Adrenal gland (tissue), 5 donors: ENCODE data around the gene CELF2.

Source experiments
- POLR2A ChIP-seq, 2 donors: fragments of 450-650 bp; IDR thresholded peaks; one replicate each; pipeline ENCODE4 v1.6.1; 2017; ENCODE audit warnings: antibody characterized with exemption in 2 of 2, mild to moderate bottlenecking in 2 of 2, moderate library complexity in 1 of 2
- TF ChIP-seq, protein P1 (sequence below), 6 experiments: fragments of 450-650 bp in 4 of 6; fragments of 200-600 bp in 2 of 6; sonication (generic) in 1 of 6; IDR thresholded peaks; 1 replicate in 5 of 6; 2 replicates in 1 of 6; pipeline versions ENCODE4 v1.5.1 to v1.8.0; 2016 to 2021; ENCODE audit warnings: antibody characterized with exemption in 6 of 6, mild to moderate bottlenecking in 2 of 6, moderate library complexity in 1 of 6
- donor health status: DM: no; HTN: no; CAD: no.

DNA sequence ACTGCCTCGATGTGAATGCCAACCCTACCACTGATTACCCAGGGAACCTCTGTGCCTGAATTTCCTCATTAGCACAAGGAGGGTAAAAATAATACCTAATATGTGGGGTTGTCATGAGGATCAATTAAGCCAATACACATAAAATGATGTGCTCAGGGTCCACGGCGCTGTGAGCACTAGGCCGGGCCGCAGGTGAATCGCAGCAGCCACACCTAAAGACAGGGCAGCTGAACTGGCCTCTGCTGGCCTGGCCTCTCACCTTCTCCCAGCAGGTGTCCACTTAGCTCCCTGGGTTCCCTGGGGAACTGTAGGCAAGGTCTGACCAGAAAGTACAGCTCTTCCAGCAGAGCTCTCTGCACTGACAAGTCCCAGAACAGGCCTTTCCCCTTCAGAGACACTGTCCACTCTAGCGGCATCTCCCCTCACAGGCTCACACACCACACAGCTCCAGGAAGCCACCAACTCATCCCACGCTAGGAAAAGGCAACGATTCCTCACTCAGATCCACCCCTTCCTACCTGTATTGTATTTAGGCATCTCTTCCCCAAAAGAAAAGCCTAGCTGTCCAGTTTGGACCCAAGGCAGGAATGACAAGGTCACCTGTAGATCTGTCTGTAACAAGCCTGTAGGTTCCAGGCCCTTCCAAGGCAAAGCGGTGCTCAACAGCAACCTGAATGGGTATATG lies 320.6 kb downstream of the CELF2 start:
- TF ChIP-seq, protein P1, sequence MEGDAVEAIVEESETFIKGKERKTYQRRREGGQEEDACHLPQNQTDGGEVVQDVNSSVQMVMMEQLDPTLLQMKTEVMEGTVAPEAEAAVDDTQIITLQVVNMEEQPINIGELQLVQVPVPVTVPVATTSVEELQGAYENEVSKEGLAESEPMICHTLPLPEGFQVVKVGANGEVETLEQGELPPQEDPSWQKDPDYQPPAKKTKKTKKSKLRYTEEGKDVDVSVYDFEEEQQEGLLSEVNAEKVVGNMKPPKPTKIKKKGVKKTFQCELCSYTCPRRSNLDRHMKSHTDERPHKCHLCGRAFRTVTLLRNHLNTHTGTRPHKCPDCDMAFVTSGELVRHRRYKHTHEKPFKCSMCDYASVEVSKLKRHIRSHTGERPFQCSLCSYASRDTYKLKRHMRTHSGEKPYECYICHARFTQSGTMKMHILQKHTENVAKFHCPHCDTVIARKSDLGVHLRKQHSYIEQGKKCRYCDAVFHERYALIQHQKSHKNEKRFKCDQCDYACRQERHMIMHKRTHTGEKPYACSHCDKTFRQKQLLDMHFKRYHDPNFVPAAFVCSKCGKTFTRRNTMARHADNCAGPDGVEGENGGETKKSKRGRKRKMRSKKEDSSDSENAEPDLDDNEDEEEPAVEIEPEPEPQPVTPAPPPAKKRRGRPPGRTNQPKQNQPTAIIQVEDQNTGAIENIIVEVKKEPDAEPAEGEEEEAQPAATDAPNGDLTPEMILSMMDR (IDR thresholded peaks at IDR 0.05), result no peak
- no peak for TF ChIP-seq POLR2A (IDR thresholded peaks at IDR 0.05)
